ENCODE measurements around the gene MLYCD.

MLYCD gene

DNA sequence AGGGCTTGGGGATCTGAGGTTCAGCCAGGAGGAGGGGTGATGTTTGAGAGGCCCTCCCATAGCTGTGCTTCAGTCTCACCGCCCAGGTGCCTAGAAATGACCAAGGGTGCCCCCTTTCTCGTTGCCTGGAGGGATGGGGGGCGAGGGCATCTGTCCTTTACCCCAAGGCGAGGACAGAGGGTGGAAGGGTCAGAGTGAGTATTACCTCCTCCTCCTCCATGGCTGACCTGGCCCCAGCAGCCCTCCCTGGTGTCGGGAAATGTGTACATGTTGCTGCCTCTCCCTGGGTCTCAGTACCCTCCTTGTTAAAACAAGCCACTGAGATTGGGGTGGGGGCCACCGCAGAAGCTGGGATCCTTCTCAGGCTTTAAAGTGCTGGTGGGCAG, 71.5 kb downstream of the MLYCD start:
- DNase-seq (ENCODE audit: low spot score): no peak

DNA sequence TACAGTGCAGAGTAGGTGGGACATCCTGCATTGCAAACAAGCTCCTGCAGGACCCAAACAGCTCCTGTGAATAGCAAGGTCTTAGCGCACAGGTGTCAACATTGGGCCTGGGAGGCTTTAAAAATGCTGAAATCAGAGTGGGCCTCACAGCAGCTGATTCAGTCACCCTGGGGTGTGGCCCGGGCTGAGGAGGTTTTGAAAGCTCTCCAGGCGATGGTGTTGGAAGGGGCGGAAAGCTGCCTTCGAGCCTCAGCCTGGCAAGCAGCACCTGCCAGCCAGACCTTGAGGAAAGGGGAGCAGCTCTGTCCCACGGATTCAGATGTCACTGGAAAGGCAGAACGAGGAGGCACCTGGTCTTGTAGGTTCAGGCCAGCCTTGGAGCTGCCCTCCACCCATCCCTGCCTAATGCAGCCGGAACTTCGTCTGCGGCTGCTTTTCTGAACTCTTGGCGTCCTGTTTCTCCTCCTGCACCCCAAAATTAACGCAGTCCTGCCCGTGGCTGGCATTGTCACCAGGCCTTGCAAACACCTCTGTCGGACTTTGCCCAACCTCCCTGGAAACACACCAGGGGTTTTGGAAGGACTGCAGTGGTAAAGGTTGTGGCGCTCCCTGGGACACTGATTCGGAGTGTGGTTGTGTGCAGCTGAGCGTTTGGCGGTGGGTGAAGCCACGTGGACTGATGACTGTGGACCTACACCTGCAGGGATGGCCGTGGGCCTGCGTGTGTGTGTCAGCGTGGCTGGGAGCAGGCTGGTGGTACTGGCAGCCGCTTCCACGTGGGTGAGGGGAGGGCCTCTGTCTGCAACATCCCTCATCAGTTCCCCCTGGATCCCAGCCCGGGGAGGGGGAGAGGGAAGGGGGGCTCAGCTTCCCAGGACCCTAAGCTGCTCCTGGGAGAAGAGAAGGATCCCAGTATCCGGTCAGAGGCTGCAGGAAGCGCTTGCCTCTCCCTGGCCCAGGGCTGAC, 72.5 kb downstream of the MLYCD start:
- DNase-seq (ENCODE audit: low spot score): no peak

DNA sequence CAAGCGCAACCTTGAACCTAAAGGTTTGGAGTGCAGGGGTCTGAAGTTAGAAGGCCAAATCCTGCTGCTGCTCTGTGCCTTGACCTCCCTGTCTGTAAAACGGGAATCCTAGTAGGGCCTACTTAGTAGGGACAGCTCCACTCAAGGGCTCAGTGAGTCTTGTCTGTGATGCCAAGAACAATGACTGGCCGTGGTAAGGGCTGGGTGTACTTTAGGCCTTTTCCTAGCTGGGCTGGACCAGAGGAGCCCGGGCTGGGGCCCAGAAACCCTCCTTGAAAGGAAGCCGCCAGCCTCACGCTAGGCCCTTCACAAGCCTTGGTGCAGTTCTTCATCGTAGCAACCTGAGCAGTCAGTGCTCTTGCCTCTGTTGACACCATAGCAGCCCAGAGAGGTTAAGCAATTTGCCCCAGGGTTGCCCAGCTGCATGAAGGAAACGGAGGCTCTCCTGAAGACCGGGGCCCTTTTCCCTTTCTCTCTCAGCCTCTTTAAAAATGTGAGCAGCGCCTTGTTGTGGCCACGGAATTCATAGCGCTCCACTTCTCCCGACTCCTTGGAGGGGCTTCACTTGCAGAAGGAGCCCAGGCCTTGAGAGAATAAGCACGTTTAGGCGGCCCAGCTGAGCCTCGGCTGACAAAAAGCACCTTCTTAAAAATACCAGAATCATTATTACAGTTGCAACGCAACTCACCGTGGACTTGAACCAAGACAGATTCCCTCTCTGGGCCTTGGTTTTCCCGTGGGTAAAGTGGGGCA, 73.5 kb downstream of the MLYCD start:
- no peak for DNase-seq (ENCODE audit: low spot score)

DNA sequence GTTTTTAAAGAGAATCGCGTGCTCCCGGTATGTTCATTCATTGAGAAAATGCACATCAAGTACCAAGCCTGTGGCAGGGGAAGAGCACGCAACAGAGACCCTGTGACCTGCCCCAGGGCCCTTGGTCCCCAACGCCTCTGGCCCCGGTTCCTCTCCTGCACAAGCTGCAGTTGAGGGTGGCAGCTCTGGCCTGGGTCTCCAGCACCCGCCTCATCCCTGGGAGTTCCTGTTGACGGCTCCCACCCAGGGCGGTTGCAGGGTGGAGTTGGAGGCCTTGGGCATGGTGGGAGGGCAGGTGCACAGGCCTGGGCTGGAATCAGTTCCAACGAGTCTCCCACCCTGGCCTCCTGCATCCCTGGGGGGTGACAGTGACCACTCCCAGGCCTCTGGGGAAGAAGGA, 74.2 kb downstream of the MLYCD start:
- DNase-seq (ENCODE audit: low spot score): no peak

DNA sequence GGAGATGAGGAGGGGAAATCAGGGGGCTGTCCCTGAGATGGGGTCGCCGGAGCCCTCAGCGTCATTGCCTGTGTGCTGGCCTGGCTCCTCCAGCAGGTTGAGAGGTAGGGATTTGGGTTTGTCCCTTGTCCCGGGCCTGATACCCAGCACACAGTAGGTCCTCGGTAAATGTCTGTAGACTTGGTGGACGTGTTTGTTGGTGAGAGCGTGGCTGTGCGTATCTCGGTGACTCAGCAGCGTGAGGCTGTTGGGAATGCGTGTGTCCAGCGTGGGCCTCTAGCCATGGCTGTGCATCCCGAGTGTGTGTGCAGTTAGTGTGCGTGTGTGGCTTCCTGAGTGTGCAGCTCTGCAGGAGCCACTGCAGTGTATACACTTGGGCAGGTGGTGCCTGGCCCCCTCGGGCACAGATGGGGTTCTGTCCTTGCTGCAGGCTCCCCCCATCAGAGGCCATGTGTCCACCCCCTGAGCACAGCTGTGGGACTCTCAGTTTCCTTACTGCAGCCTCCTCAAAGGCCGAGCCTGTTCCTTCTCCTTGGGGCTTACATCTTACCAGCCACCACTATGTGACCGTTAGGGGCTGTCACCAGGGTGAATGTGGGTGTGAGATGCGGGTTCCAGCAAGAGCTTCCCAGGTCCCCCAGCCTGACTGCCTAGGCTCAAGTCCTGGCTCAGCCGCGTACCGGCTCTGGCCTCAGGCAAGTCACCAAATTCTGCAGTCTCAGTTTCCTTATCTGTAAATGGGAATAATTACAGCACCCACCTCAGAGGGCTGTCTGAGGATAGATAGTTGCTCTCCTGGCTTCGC, 74.9 kb downstream of the MLYCD start:
- DNase-seq (ENCODE audit: low spot score): no peak

DNA sequence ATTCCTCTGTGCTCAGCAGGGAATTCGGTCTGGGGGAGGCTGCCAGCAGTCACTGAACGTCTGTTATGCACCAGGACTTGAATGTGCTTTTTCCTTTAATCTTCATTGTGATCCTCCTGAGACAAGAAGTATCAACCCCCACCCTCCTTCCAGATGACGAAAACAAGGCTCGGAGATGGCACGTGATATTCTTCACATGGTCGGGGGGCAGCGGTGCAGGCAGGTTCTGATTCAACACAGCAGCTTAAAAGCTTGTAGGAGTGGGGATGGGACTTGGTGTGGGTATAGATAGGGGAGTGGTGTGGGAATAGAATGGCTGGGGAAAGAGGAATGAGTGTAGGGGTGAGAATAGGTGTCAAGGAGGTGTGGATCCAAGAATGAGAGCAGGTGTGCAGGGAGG, 75.6 kb downstream of the MLYCD start:
- DNase-seq (ENCODE audit: low spot score): no peak

DNA sequence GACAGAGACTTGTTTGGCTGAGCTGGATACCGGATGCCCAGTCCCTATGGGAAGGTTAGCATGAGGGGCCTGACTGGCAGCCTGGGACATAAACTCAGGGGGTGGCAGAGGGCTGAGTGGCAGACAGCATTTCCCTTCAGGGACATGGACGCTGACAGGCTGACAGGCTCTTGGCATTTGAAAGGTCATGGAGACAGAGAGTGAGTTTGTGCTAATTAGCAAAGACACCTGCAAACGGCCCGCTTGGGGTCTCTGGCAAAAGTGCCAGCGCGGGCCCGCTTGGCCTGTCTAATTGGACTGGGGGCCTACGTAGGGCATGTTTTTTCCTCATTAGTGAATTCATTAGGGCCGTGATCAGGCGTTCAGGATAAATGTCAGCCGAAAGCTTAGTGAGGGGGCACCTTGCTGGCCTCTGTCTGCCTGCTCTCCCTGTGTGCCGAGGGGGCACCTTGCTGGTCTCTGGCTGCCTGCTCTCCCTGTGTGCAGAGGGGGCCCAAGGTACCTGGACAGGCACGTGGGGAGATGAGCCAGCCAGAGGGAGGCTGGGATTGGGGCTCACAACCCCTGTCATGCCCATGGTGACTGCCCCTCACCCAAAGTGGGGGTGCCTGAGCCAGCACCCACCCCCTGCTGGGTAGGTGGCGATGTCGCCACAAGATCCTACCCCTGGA, 76.8 kb downstream of the MLYCD start:
- DNase-seq (ENCODE audit: low spot score): no peak
